Astrocyte (in vitro differentiated cells and primary cell): ENCODE data around the gene MIDN. TPM values are rescaled to one million over a fixed set of nuclear protein-coding genes. Genes with fewer than 3 reads are reported as not detected.
A peak's percentile ranks its signal among the peaks of the same experiment; 100 is the strongest.

Source experiments
- DNase-seq: peaks from one replicate; pipeline ENCODE4 v3.0.0-alpha.2; 2010; ENCODE audit warnings: low read depth
- FAIRE-seq: peaks from 2 replicates; lab custom pipeline; 2011; peaks lifted over from hg19 to GRCh38; lab: Jason Lieb, UNC
- H2AFZ ChIP-seq: 2 replicates; pipeline ENCODE4 v1.6.0; 2012; ENCODE audit warnings: low read depth, low read length, inconsistent platforms
- H3K27ac ChIP-seq: 2 replicates; pipeline ENCODE4 v1.5.1; 2011; ENCODE audit warnings: low read depth, low read length, inconsistent platforms
- H3K27me3 ChIP-seq: 2 replicates; pipeline ENCODE4 v1.6.0; 2011; ENCODE audit warnings: low read length, inconsistent platforms; ENCODE audit not compliant: insufficient read depth
- H3K36me3 ChIP-seq: 2 replicates; pipeline ENCODE4 v1.5.1; 2011; ENCODE audit warnings: low read length, inconsistent platforms; ENCODE audit not compliant: insufficient read depth
- H3K4me1 ChIP-seq: 2 replicates; pipeline ENCODE4 v1.5.1; 2011; ENCODE audit warnings: low read length, inconsistent platforms; ENCODE audit not compliant: insufficient read depth
- H3K4me2 ChIP-seq: 2 replicates; pipeline ENCODE4 v1.6.0; 2012; ENCODE audit warnings: low read length, inconsistent platforms
- H3K4me3 ChIP-seq: 2 replicates; pipeline ENCODE4 v1.5.1; 2011; ENCODE audit warnings: low read depth, mild to moderate bottlenecking, low read length, inconsistent platforms; ENCODE audit not compliant: insufficient read depth
- H3K79me2 ChIP-seq: 2 replicates; pipeline ENCODE4 v1.6.0; 2012; ENCODE audit warnings: mild to moderate bottlenecking, low read length, inconsistent platforms; ENCODE audit not compliant: insufficient read depth
- H3K9ac ChIP-seq: 2 replicates; pipeline ENCODE4 v1.6.0; 2012; ENCODE audit warnings: mild to moderate bottlenecking, low read length, inconsistent platforms
- H3K9me3 ChIP-seq: 2 replicates; pipeline ENCODE4 v1.5.1; 2012; ENCODE audit warnings: low read depth, mild to moderate bottlenecking, low read length, inconsistent platforms; ENCODE audit not compliant: insufficient read depth
- H4K20me1 ChIP-seq: 2 replicates; pipeline ENCODE4 v1.6.0; 2012; ENCODE audit warnings: low read length, inconsistent platforms; ENCODE audit not compliant: insufficient read depth
- H3K27ac Mint-ChIP-seq: one replicate; pipeline ENCODE4 v1.8.0; 2021; ENCODE audit warnings: mild to moderate bottlenecking, mixed read lengths; ENCODE audit not compliant: unreplicated experiment
- H3K27me3 Mint-ChIP-seq: one replicate; pipeline ENCODE4 v1.8.0; 2021; ENCODE audit warnings: low read depth, mixed read lengths; ENCODE audit not compliant: unreplicated experiment
- H3K36me3 Mint-ChIP-seq: one replicate; pipeline ENCODE4 v1.8.0; 2021; ENCODE audit warnings: low read depth, mixed read lengths; ENCODE audit not compliant: unreplicated experiment
- H3K4me1 Mint-ChIP-seq: one replicate; pipeline ENCODE4 v1.8.0; 2021; ENCODE audit warnings: low read depth, mixed read lengths; ENCODE audit not compliant: unreplicated experiment
- H3K4me3 Mint-ChIP-seq: one replicate; pipeline ENCODE4 v1.8.0; 2021; ENCODE audit warnings: mild to moderate bottlenecking, moderate library complexity, mixed read lengths; ENCODE audit not compliant: unreplicated experiment
- H3K9me3 Mint-ChIP-seq: one replicate; pipeline ENCODE4 v1.8.0; 2021; ENCODE audit warnings: mild to moderate bottlenecking, mixed read lengths; ENCODE audit not compliant: unreplicated experiment
- CTCF ChIP-seq: IDR thresholded peaks from 2 replicates; pipeline ENCODE4 v1.5.1; 2011; ENCODE audit warnings: low read depth, mild to moderate bottlenecking, inconsistent platforms, low read length, moderate library complexity; ENCODE audit not compliant: insufficient read depth
- EZH2 ChIP-seq: IDR thresholded peaks from 2 replicates; pipeline ENCODE4 v1.6.1; 2012; ENCODE audit warnings: mild to moderate bottlenecking, low read length, inconsistent platforms; ENCODE audit not compliant: insufficient read depth
- total RNA-seq: library from RNA; stranded (reverse); gene quantifications from 2 replicates; pipeline ENCODE4 v1.2.1, GENCODE V29; 2021

The MIDN gene
- total RNA-seq, 1 donor from 2014 or later = 141 TPM

- peaks cover 22% of the 10 kb centered on the region for H3K36me3 ChIP-seq
- peaks cover 66% of the 10 kb centered on the region for H3K4me1 ChIP-seq
- H3K79me2 ChIP-seq = peaks cover 30% of the 10 kb centered on the region
- no peaks in the 10 kb centered on the region for H3K9me3 ChIP-seq
- H3K9ac ChIP-seq = peak overlapping the region; percentile 52
- peak overlapping the region; percentile 45 for H3K4me3 Mint-ChIP-seq
- no peak for DNase-seq
- H3K27ac ChIP-seq = peak overlapping the region; percentile 69
- H3K27me3 Mint-ChIP-seq = no peaks in the 10 kb centered on the region
- peaks cover 32% of the 10 kb centered on the region for H3K4me1 Mint-ChIP-seq
- peaks cover 6% of the 10 kb centered on the region for H3K36me3 Mint-ChIP-seq
- no peak overlapping the region for H3K4me3 ChIP-seq
- H4K20me1 ChIP-seq = peaks cover 57% of the 10 kb centered on the region
- H3K27ac Mint-ChIP-seq = peak overlapping the region; percentile 92
- TF ChIP-seq CTCF = no peak
- no peak for TF ChIP-seq EZH2
- no peaks in the 10 kb centered on the region for H3K9me3 Mint-ChIP-seq
- peak overlapping the region; percentile 79 for H3K4me2 ChIP-seq
- H2AFZ ChIP-seq = no peak overlapping the region
- H3K27me3 ChIP-seq = no peaks in the 10 kb centered on the region
- no peak for FAIRE-seq
Observed at GRCh38 chr19:1259206-1259875, 11.0 kb downstream of the MIDN start.

DNA sequence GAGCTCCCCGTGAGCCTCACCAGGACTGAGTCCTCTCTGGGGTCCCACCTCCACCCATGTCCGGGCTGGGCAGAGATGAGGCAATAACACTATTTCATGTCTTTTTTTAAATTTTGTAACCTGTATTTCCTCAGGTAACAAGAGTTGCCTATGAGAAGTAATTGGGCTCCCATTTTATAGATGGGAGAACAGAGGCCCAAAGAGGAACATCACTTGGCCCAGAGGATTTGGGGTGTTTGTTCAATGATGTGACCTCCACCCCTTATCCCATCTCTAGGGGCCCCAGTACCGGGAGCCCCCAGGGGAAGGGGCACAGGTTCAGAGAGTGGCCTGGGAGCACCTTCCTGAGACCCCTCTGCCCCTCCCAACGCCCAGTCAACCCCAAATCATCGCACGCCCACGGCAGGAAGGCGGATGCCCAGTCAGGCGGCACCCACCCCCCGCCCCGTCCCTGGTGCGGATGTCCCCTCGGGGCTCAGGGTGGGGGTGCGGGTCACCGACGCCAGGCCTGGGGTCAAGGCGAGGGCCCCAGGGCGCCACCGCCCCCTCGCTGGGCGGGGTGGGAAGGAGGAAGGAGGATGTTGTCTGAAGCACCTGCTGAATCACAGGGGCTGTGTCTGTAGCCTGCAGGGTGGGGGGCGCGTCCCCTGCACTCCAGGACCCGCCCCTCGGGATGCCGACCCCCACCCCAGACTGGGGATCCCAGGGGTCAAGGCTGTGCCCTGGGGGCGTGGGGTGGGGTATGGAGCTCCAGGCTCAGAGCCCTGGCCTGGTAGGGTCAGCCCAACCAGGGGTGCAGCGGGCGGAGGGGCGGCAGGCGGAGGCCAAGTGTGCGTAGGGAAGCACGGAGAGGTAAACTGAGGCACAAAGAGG lies 11.7 kb downstream of the MIDN start:
- Histone ChIP-seq H4K20me1 (peaks cover 49% of the 10 kb centered on the region), H3K27me3 (no peaks in the 10 kb centered on the region), H3K79me2 (peaks cover 23% of the 10 kb centered on the region), H3K4me3 (no peak overlapping the region), H3K9ac (peak overlapping the region; percentile 52), H3K4me1 (peaks cover 64% of the 10 kb centered on the region), H2AFZ (no peak overlapping the region), H3K27ac (peak overlapping the region; percentile 69), H3K36me3 (peaks cover 14% of the 10 kb centered on the region), H3K4me2 (peak overlapping the region; percentile 79), H3K9me3 (no peaks in the 10 kb centered on the region)
- TF ChIP-seq EZH2 (no peak), CTCF (no peak)
- Mint-ChIP-seq H3K4me3 (peak overlapping the region; percentile 45), H3K36me3 (peaks cover 6% of the 10 kb centered on the region), H3K27ac (peak overlapping the region; percentile 92), H3K4me1 (peaks cover 29% of the 10 kb centered on the region), H3K27me3 (no peaks in the 10 kb centered on the region), H3K9me3 (no peaks in the 10 kb centered on the region)
- no peak for DNase-seq
- FAIRE-seq = no peak
